Activated CD4-positive, alpha-beta memory T cell treated with anti-CD3 and anti-CD28 coated beads, Interleukin-2, amount 10 ng/mL, durations not matched to agents 7 days and 5 days (primary cell): ENCODE data around the gene TMEM220. TPM values are rescaled to one million over a fixed set of nuclear protein-coding genes. Genes with fewer than 3 reads are reported as not detected.

ENCODE experiments used
- CTCF ChIA-PET: fragments of 350-600 bp; sonication (Branson Sonifier 250); formaldehyde crosslinking; loops from one replicate; lab custom pipeline; 2021; ENCODE audit warnings: antibody characterized with exemption, inconsistent platforms; lab: Charles Lee
- POLR2A ChIA-PET: fragments of 350-600 bp; sonication (Branson Sonifier 250); formaldehyde crosslinking; loops from one replicate; lab custom pipeline; 2021; ENCODE audit warnings: antibody characterized with exemption; lab: Charles Lee
- DNase-seq: peaks from one replicate; pipeline ENCODE4 v3.0.0-alpha.2; 2020
- H3K27ac Mint-ChIP-seq: one replicate; pipeline ENCODE4 v1.8.0; 2021; ENCODE audit warnings: mild to moderate bottlenecking, mixed read lengths
- H3K27me3 Mint-ChIP-seq: one replicate; pipeline ENCODE4 v1.8.0; 2021; ENCODE audit warnings: mixed read lengths
- H3K36me3 Mint-ChIP-seq: one replicate; pipeline ENCODE4 v1.8.0; 2021; ENCODE audit warnings: low read depth, mixed read lengths
- H3K4me1 Mint-ChIP-seq: one replicate; pipeline ENCODE4 v1.8.0; 2021; ENCODE audit warnings: mixed read lengths
- H3K4me3 Mint-ChIP-seq: one replicate; pipeline ENCODE4 v1.8.0; 2021; ENCODE audit warnings: mild to moderate bottlenecking, mixed read lengths
- H3K9me3 Mint-ChIP-seq: one replicate; pipeline ENCODE4 v1.8.0; 2021; ENCODE audit warnings: mixed read lengths
- total RNA-seq, 2 experiments: library from RNA; stranded (reverse); gene quantifications; one replicate each; pipeline ENCODE4 v1.2.3, GENCODE V29; 2021

Gene TMEM220
- total RNA-seq = under 1 TPM; 0.10 to 0.78 TPM

GRCh38 chr17:10729334-10730193 is at the start of gene TMEM220:
TMEM220 (minus strand) TSS chr17:10730023; CDS start chr17:10729851, 172 bp downstream.
- Mint-ChIP-seq H3K36me3 (no peaks in the 10 kb centered on the region), H3K9me3 (no peaks in the 10 kb centered on the region), H3K27ac (no peak within 1 kb of the TSS), H3K4me1 (peaks cover 16% of the 10 kb centered on the region), H3K4me3 (peak within 1 kb of the TSS; percentile 86), H3K27me3 (peaks cover 5% of the 10 kb centered on the region)
- POLR2A ChIA-PET = interaction anchor here (1.1 kb wide), 1 partner anchor 33 kb away, joined by 4 read pairs; no protein-coding TSS in a partner anchor
- DNase-seq = peak; percentile 27
- CTCF ChIA-PET = interaction anchor here (1.0 to 1.8 kb wide), 2 partner anchors 44 to 83 kb away, joined by 3 to 7 read pairs; no protein-coding TSS in a partner anchor

GRCh38 chr17:10779609-10780008 is 49.8 kb upstream of the TMEM220 start:
- Mint-ChIP-seq H3K4me3 (no peak overlapping the region), H3K9me3 (no peaks in the 10 kb centered on the region), H3K36me3 (no peaks in the 10 kb centered on the region), H3K27me3 (peaks cover 18% of the 10 kb centered on the region), H3K4me1 (no peaks in the 10 kb centered on the region), H3K27ac (no peak overlapping the region)
- ChIA-PET POLR2A (no interaction called here), CTCF (no interaction called here)
- no peak for DNase-seq

DNA sequence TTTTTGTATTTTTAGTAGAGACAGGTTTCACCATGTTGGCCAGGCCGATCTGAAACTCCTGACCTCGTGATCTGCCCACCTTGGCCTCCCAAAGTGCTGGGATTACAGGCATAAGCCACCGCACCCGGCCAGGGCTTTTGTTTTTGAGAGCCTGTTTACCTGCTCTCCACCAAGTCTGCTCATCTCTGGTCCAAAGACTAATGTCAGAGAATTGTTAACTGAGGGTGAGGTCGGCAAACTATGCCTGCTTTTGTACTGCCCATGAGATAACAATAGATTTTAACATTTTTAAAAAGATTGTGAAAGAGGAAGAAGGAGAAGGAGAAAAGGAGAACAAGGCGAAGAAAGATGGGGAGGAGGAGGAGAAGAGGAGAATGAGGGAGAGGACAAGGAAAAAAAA is 48.1 kb upstream of the TMEM220 start:
- CTCF ChIA-PET = no interaction called here
- H3K9me3 Mint-ChIP-seq = no peaks in the 10 kb centered on the region
- no peaks in the 10 kb centered on the region for H3K4me1 Mint-ChIP-seq
- H3K27ac Mint-ChIP-seq = no peak overlapping the region
- H3K36me3 Mint-ChIP-seq = no peaks in the 10 kb centered on the region
- POLR2A ChIA-PET = no interaction called here
- DNase-seq = no peak
- no peak overlapping the region for H3K4me3 Mint-ChIP-seq
- H3K27me3 Mint-ChIP-seq = peaks cover 12% of the 10 kb centered on the region

- Mint-ChIP-seq H3K4me1 (no peaks in the 10 kb centered on the region), H3K27me3 (peaks cover 9% of the 10 kb centered on the region), H3K27ac (no peak overlapping the region), H3K36me3 (no peaks in the 10 kb centered on the region), H3K9me3 (peaks cover 4% of the 10 kb centered on the region), H3K4me3 (no peak overlapping the region)
- ChIA-PET POLR2A (no interaction called here), CTCF (no interaction called here)
- no peak for DNase-seq
Measured at GRCh38 chr17:10777131-10777807, 47.4 kb upstream of the TMEM220 start.

GRCh38 chr17:10776381-10776780 is 46.6 kb upstream of the TMEM220 start:
- ChIA-PET CTCF (interaction anchor here (1.4 kb wide), 1 partner anchor 130 kb away, joined by 3 read pairs; no protein-coding TSS in a partner anchor), POLR2A (no interaction called here)
- no peak overlapping the region for H3K4me3 Mint-ChIP-seq
- no peak for DNase-seq
- no peaks in the 10 kb centered on the region for H3K36me3 Mint-ChIP-seq
- no peaks in the 10 kb centered on the region for H3K4me1 Mint-ChIP-seq
- H3K27ac Mint-ChIP-seq = no peak overlapping the region
- H3K9me3 Mint-ChIP-seq = peaks cover 9% of the 10 kb centered on the region
- H3K27me3 Mint-ChIP-seq = peaks cover 8% of the 10 kb centered on the region

GRCh38 chr17:10775740-10776356 is 46.0 kb upstream of the TMEM220 start:
- DNase-seq = no peak
- H3K27me3 Mint-ChIP-seq = peaks cover 8% of the 10 kb centered on the region
- no peaks in the 10 kb centered on the region for H3K36me3 Mint-ChIP-seq
- no peak overlapping the region for H3K27ac Mint-ChIP-seq
- H3K4me3 Mint-ChIP-seq = no peak overlapping the region
- peaks cover 11% of the 10 kb centered on the region for H3K9me3 Mint-ChIP-seq
- ChIA-PET CTCF (interaction anchor here (1.4 kb wide), 1 partner anchor 129 kb away, joined by 3 read pairs; no protein-coding TSS in a partner anchor), POLR2A (no interaction called here)
- no peaks in the 10 kb centered on the region for H3K4me1 Mint-ChIP-seq

DNA sequence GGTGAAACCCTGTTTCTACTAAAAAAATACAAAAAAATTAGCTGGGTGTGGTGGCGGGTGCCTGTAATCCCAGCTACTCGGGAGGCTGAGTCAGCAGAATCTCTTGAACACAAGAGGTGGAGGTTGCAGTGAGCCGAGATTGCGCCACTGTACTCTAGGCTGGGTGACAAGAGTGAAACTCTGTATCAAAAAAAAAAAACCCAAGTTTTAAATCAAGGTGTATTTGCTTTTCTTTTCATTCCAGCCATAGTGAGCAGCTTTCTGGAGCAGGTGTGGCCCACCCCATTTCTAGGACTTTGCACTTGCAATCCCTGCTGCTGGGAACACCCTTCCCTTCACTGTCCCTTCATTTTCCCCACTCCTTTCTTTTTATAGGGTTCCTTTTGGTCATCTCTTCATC is 45.2 kb upstream of the TMEM220 start:
- no peaks in the 10 kb centered on the region for H3K4me1 Mint-ChIP-seq
- POLR2A ChIA-PET = no interaction called here
- no peak overlapping the region for H3K27ac Mint-ChIP-seq
- peaks cover 11% of the 10 kb centered on the region for H3K9me3 Mint-ChIP-seq
- CTCF ChIA-PET = interaction anchor here (1.4 kb wide), 1 partner anchor 128 kb away, joined by 3 read pairs; no protein-coding TSS in a partner anchor
- no peak overlapping the region for H3K4me3 Mint-ChIP-seq
- H3K27me3 Mint-ChIP-seq = peaks cover 6% of the 10 kb centered on the region
- DNase-seq = no peak
- no peaks in the 10 kb centered on the region for H3K36me3 Mint-ChIP-seq

DNA sequence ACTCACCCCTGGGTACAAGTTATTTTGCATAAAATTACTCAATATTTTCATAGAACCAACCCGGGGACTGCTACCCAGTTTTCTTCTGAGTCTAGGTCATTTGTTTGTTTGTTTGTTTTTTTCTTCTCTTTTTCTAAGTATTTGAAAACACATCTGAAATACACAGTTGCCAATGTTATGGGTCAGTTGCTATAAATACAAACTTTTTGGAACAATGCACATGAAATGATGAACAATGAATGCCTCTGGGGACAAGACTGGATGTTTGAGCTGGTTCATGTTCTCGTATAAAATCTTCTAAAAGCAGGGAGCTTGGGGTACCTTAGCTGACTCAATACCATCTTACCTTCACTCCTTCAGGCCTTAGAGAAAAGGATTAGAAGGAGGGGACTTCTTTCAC is 43.6 kb upstream of the TMEM220 start:
- Mint-ChIP-seq H3K27ac (no peak overlapping the region), H3K4me1 (no peaks in the 10 kb centered on the region), H3K36me3 (no peaks in the 10 kb centered on the region), H3K27me3 (peaks cover 3% of the 10 kb centered on the region), H3K9me3 (peaks cover 11% of the 10 kb centered on the region), H3K4me3 (no peak overlapping the region)
- CTCF ChIA-PET = interaction anchor here (0.6 to 1.7 kb wide), 4 partner anchors 9 to 71 kb away, joined by 3 to 5 read pairs (median 4); no protein-coding TSS in a partner anchor
- no peak for DNase-seq
- POLR2A ChIA-PET = interaction anchor here (0.6 kb wide), 1 partner anchor 1658 kb away, joined by 4 read pairs; no protein-coding TSS in a partner anchor

DNA sequence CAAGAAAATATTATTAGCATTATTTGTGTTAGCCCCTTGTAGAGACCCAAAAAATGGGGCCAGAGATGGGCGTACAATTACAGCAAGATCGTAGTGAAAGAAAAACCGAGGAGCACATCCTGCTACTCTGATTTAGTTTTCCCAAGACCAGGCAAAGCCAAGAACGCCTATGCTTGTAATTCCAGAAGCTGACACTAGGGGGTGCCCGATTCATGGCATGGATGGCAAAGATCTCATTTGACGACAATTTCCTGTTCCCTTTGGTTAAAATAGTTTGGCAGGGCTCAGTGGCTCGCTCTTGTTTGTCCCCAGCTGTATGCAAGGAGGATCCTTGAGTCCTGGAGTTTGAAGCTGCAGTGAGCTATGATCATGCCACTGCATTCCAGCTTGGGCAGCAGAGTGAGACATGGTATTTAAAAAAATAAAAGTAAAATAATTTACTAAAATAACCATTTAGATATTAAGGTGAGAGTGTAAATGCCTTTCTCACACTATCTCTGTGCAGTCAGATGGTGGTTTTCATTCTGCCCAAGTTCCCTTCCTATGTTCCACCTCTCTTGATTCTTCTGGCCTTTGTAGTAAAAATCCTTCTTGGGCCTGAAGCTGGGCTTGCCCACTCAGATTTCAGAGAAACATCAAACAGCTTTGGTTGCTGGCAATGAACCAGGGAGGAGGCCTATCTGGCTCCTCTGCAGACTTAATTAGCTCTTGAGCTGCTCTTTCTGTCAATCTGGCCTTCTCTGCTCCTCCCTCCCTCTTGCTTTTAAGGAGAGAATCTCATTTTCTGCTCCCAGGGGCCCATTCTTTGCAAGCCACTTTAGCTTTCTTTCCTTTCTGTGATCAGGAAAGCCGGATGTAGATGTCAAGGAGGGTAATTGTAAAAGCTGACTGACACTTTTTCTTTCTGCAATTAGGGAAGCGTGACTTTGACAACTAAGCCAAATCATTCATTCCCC is 42.9 kb upstream of the TMEM220 start:
- CTCF ChIA-PET = interaction anchor here (0.6 to 1.7 kb wide), 5 partner anchors 18 to 372 kb away, joined by 3 to 5 read pairs (median 3); no protein-coding TSS in a partner anchor
- POLR2A ChIA-PET = interaction anchor here (0.6 kb wide), 1 partner anchor 1659 kb away, joined by 4 read pairs; no protein-coding TSS in a partner anchor
- no peaks in the 10 kb centered on the region for H3K36me3 Mint-ChIP-seq

DNA sequence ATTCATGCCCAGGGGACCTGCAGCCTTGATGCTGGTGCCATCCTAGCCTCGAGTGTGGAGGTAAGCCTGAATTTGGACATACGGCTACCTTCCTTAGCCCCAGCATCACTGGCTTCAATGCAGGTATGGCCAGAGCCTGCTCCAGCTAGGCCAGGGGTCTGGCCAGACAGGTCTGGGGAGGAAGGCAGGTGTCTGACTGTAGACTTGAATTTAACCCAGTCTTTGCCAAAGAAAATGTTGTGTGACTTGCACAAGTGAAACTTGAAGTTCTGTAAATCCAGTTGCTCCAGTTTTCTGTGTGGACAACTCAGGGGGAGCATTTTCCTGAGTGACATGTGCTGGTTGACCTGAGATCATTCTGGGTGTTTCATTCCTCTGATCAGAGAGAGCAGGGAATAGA is 41.3 kb upstream of the TMEM220 start:
- Mint-ChIP-seq H3K27me3 (peaks cover 3% of the 10 kb centered on the region), H3K27ac (no peak overlapping the region), H3K4me1 (no peaks in the 10 kb centered on the region), H3K4me3 (no peak overlapping the region), H3K36me3 (no peaks in the 10 kb centered on the region), H3K9me3 (peaks cover 11% of the 10 kb centered on the region)
- ChIA-PET POLR2A (no interaction called here), CTCF (no interaction called here)
- no peak for DNase-seq

More for the DNA sequence above, 42.9 kb upstream of the TMEM220 start:
- peaks cover 3% of the 10 kb centered on the region for H3K27me3 Mint-ChIP-seq
- DNase-seq = peak; percentile 42
- no peak overlapping the region for H3K4me3 Mint-ChIP-seq
- H3K9me3 Mint-ChIP-seq = peaks cover 11% of the 10 kb centered on the region
- no peaks in the 10 kb centered on the region for H3K4me1 Mint-ChIP-seq
- no peak overlapping the region for H3K27ac Mint-ChIP-seq

GRCh38 chr17:10769840-10770239 is 40.0 kb upstream of the TMEM220 start:
- H3K9me3 Mint-ChIP-seq = peaks cover 11% of the 10 kb centered on the region
- POLR2A ChIA-PET = no interaction called here
- no peaks in the 10 kb centered on the region for H3K27me3 Mint-ChIP-seq
- CTCF ChIA-PET = no interaction called here
- DNase-seq = no peak
- no peaks in the 10 kb centered on the region for H3K4me1 Mint-ChIP-seq
- H3K4me3 Mint-ChIP-seq = no peak overlapping the region
- no peaks in the 10 kb centered on the region for H3K36me3 Mint-ChIP-seq
- no peak overlapping the region for H3K27ac Mint-ChIP-seq

DNA sequence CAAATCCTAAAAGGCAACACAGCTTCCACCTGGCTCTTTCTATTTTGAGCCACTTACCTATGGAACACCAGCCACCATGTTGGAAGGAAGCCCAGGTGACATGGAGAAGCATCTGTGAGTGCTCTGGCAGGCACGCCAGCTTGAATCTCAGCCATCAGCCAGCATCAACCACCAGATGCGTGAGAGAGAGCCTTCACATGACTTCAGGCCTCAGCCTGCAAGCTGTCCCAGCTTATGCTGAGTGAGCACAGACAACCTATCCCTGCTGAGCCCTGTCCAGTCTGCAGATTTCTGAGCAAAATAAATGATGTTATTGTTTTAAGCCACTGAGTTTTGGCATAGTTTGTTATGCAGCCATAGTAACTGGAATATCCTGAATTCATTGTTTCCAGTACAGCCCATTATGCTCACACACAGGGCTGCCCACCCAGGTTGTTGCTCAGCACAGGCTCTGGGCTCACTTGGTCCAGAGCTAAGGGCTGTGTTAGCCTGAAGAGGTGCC is 39.0 kb upstream of the TMEM220 start:
- Mint-ChIP-seq H3K27ac (no peak overlapping the region), H3K27me3 (no peaks in the 10 kb centered on the region), H3K36me3 (no peaks in the 10 kb centered on the region), H3K4me3 (no peak overlapping the region), H3K4me1 (no peaks in the 10 kb centered on the region), H3K9me3 (peaks cover 11% of the 10 kb centered on the region)
- DNase-seq = no peak
- ChIA-PET CTCF (no interaction called here), POLR2A (no interaction called here)
